HG03060 (cell line): ENCODE data around the gene PRDM13.
"Not testable (repeated sequence)": the region's sequence is repeated elsewhere in the genome, so short reads cannot be mapped to it uniquely, and the experiment has no call there.

Experiments used
- ATAC-seq: cut with Tn5 transposase; IDR thresholded peaks from one replicate; pipeline ENCODE4 v1.9.1; 2021; ENCODE audit warnings: low read depth, moderate number of reproducible peaks; ENCODE audit not compliant: unreplicated experiment

PRDM13 gene

DNA sequence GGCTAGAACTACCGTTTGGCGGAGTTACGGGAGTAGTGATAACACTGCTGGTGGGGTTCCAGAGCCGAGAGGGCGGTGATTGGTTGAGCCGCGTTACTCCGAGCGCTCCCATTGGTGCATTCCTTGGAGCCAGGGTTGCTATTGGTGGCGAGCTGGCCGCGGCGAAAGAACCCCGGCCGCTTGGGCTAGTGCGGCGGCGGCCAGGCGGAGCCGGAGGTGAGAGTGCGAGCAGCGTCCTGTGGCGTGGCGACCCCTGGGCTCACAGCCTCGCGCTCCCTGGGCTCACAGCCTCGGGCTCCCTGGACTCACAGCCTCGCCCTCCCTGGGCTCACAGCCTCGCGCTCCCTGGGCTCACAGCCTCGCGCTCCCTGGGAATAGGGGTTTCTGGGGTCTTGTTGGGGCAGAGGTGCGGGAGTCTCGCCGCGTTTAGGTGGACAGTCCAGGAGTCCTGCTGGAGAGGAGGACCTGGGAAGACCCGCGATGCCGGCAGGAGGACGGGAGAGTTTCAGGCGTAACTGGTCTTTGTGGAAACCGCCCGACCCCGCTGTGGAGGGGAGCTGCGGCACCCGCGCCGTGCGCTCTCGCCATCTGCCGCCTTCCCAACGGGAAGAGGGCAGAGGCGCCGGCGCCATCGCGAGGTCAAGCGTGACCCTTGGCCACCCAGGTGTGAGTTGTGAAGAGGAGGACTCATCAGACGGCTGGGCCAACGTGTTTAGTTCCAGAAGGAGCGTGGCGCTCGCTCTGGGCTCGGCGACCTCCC is 12.2 kb downstream of the PRDM13 start:
- ATAC-seq, result no peak

DNA sequence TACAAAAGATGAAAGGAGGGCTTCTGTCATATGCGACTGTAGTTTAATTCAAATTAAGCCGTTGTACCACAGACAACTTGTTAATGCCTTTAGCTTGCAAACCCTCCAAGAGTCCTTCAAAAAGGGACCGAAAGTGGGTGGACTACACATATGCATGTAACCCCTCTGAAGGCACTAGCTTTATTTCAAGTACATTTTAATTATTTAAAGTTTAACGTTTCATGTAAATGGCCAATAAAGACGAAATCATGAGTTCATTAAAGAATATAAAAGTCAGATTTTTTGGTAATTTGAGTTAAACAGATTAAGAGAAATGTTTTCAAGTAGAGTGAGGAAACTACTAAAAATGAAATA is 12.8 kb downstream of the PRDM13 start:
- ATAC-seq, result no peak

DNA sequence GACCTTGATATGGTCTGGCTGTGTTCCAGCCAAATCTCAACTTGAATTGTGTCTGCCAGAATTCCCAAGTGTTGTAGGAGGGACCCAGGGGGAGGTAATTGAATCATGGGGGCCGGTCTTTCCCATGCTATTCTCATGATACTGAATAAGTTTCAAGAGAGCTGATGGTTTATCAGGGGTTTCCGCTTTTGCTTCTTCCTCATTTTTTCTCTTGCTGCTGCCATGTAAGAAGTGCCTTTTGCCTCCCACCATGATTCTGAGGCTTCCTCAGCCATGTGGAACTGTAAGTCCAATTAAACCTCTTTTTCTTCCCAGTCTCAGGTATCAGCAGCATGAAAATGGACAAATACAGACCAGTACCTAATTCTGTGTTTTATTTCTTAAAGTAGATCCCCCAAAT is 15.4 kb downstream of the PRDM13 start:
- ATAC-seq, result not testable (repeated sequence)

DNA sequence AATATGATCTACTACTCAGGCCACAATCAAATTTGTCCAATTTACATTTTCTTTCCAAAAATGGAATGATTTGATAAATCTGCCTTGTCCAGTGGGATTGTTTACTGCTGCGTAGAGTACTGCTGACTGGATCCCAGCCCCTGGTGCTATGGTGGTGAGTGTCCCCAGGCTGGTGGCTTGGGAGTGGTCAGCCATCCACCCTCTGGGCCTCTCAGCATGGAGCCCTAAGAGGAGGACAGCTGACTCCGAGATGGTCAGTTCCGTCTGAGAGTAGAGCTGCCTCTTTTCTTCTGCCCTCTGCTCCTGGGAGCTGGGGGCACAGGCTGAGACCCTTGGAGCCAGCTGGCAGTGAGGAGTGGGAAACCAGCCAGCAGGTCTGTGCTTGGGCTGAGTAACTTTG is 22.7 kb downstream of the PRDM13 start:
- no peak for ATAC-seq

DNA sequence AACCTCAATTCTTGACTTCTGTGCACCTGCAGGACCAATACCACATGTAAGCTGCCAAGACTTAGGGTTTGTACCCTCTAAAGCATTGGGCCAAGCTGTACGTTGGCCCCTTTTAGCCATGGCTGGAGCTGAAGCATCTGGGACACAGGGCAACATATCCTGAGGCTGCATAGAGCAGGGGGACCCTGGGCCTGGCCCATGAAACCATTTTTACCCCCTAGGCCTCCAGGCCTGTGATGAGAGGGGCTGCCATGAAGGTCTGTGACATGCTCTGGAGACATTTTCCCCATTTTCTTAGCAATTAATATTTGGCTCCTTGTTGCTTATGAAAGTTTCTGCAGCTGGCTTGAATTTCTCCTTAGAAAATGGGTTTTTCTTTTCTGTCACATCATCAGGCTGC is 31.0 kb downstream of the PRDM13 start:
- no peak for ATAC-seq

DNA sequence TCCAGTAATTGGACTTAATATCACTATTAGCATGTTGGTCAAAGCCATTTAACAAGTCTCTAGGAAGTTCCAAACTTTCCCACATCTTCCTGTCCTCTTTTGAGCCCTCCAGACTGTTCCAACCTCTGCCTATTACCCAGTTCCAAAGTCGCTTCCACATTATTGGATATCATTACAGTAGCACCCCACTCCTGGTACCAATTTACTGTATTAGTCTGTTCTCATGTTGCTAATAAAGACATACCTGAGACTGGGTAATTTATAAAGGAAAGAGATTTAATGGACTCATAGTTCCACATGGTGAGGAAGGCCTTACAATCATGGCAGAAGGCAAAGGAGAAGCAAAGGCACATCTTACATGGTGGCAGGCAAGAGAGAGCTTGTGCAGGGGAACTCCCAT is 31.7 kb downstream of the PRDM13 start:
- ATAC-seq, result not testable (repeated sequence)

DNA sequence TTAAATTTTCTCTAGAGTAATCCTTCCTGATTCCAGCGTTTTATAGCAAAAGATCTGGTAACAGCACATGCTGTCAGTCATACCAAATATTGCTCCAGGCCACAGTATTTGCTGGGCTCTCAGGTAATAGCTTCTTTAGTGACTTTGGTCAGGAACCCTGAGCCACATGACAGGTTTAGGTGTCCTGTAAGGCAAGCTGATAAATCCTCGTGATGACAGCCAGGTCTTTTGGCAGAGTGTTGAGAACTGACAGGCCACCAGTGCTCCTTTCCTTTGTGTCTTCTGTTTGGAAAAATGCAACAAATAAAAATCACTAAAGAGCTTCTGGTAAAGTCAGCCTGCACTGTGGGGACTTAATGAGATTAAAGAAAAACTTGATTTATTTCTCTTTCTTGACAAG is 34.6 kb downstream of the PRDM13 start:
- no peak for ATAC-seq

DNA sequence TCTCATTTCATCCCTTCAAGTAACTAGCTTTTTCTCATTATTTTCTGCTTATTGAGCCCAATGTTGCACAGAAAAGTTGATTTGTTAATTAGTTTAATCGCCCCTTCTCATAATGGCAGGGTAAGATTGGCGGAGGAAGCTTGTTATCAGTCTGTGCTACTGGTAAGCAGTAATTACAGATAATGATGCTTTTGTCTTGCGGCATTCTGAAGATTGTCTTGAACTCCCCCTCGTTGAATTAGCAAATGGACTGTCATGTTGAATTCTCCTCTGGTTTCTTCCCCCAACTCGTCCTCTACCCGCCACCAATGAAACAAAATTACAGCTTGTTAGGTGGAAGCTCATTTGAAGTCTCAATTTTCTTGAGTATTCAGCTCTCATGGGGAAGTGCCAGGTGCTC is 39.4 kb downstream of the PRDM13 start:
- ATAC-seq, result no peak

- ATAC-seq, result not testable (repeated sequence)
These were observed 43.5 kb downstream of the PRDM13 start for GRCh38 chr6:99650091-99650571.

GRCh38 chr6:99660206-99660605 is 53.6 kb downstream of the PRDM13 start:
- ATAC-seq, result no peak

DNA sequence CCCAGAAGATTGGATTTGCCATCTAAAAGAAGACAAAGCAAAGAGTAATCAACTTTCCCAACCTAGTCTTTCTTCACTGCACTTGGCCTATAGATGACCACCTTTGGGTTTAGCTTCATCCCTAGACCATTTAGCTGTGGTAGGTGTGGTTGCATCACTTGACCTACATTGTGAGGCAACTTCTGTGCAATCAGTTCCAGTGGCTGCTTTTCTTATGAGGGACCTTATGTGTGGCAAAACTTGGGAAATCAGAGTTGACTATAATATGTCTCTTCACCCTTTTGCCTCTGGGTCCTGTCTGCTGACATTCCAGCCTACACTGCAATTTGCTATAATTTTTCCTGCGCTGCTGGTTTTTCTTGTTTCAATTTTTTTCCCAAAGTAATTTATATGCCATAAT is 55.2 kb downstream of the PRDM13 start:
- no peak for ATAC-seq

DNA sequence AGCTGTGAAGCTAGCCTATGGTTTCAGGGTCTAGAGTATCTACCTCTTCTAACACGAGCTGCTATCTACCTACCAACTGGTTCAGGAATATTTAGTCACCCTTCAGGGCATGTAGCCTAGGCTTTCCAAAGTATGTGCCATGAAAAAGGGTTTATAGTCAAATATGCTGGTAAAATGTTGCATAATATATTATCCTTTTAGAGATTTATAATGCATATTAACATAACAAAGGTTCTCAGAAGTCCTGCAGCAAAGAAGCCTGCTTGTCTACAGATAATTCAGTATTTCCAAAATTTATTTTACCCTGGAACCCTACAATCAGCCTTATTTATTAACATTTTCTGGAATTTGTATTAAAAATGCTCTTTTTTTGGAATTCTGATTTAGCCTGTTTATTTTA is 56.0 kb downstream of the PRDM13 start:
- ATAC-seq, result no peak
